SH-SY5Y (cell line): ENCODE data around the gene HTR1B.

Experiments
- GATA2 ChIP-seq: IDR thresholded peaks from 2 replicates; pipeline ENCODE4 v1.6.1; 2011; ENCODE audit warnings: mild to moderate bottlenecking, low read depth, low read length
- GATA3 ChIP-seq: IDR thresholded peaks from 2 replicates; pipeline ENCODE4 v1.6.1; 2011; ENCODE audit warnings: low read depth, mild to moderate bottlenecking, low read length, moderate library complexity

GRCh38 chr6:77487808-77488425 is 24.6 kb upstream of the HTR1B start:
- TF ChIP-seq GATA2 (no peak), GATA3 (no peak)
